ENCODE results near the gene STAG1.

DNA sequence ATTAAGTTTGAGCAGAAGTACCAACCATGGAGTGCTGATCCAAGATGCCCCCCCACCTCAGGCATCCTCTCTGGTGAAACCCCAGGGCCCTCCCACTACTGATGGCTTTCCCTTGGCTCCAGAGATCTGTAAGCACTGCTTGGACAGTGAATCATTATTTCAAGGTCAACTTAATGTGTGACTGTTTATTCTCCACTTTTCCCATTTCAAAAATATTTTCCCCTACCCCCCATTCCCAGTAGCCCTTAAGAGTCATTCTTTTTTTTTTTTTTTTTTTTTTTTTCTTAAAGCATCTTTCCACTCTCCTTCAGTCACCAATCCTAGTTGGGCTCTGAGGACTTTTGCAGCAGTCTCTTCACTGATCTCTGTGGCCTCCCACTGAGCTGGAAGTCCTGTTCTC is 419.4 kb downstream of the STAG1 start:
- TF ChIP-seq POLR2AphosphoS5 (IDR thresholded peaks at IDR 0.05) (no peak), CTCF (IDR thresholded peaks at IDR 0.05; ENCODE audit: poor library complexity, severe bottlenecking) (no peak), TAF1 (IDR thresholded peaks at IDR 0.05; ENCODE audit: low read depth) (no peak), EZH2 (IDR thresholded peaks at IDR 0.05; ENCODE audit: borderline replicate concordance, insufficient read depth, low read length, poor library complexity, severe bottlenecking) (no peak)

Measured in neural cell (in vitro differentiated cells).